IPS-18c (cell line): ENCODE measurements around the gene POLD2.
"Not testable (repeated sequence)": the region's sequence is repeated elsewhere in the genome, so short reads cannot be mapped to it uniquely, and the experiment has no call there.

ENCODE experiments used
- H3K4me3 ChIP-seq: 2 replicates; pipeline ENCODE4 v1.7.0; 2013; ENCODE audit warnings: low read depth, mild to moderate bottlenecking, low read length, moderate library complexity; ENCODE audit not compliant: insufficient read depth
- H3K9me3 ChIP-seq: one replicate; pipeline ENCODE4 v1.6.1; 2013; ENCODE audit warnings: mild to moderate bottlenecking, low read length, moderate library complexity; ENCODE audit not compliant: control insufficient read depth, insufficient read depth

Gene POLD2

DNA sequence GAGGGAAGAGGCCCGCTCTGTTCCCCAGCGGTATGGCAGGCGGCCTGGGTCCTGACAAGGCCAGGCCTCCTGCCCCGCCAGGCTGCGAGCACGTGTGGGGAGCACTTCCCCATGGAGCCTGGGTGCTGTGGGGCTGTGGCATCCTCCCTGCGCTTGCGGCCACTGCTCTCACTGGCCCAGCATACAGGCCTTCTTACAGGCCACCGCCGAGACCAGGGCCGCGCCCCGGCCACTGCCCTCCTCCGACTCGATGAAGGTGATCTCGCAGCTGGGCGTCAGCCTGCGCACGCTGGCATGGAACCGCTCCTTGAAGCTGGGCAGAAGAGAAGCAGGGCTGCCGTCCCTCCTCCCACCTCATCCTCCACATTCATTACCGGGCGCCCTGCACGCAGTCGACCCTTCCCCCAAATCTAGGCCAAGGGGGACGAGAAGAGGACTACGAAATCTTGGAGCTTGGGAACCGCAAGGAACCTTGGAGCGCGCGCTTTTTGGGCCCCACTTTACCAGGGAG is 21.7 kb upstream of the POLD2 start:
- Histone ChIP-seq H3K4me3 (no peak overlapping the region; the same call in 1 of the 2 replicates), H3K9me3 (peaks cover 5% of the 10 kb centered on the region)

DNA sequence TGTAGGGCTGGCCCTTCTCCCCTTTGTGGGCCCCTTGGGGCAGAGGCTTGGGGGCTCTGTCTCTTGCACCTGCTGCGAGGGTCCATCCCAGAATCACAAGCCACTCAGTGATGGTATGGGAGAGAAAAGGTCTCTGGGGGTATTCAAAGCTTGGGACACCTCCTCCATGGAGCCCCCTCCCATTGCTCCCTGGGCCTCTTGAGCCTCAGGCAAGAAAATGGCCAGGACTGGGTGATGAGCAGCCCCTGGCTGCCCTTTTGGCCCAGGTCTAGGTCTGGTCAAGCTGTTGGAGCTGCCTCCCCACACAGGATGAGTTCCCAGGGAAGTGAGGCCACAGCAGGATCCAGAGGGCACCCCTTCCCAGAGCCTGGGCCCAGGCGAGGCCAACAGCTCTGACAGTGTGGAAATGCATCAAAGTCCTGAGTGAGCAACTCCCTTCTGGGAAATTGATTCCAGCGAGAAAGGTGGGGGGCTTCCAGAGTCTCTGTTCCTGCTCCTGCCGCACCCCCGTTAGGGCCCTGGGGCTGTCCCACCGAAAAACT is 21.1 kb upstream of the POLD2 start:
- Histone ChIP-seq H3K9me3 (peaks cover 5% of the 10 kb centered on the region), H3K4me3 (no peak overlapping the region)

DNA sequence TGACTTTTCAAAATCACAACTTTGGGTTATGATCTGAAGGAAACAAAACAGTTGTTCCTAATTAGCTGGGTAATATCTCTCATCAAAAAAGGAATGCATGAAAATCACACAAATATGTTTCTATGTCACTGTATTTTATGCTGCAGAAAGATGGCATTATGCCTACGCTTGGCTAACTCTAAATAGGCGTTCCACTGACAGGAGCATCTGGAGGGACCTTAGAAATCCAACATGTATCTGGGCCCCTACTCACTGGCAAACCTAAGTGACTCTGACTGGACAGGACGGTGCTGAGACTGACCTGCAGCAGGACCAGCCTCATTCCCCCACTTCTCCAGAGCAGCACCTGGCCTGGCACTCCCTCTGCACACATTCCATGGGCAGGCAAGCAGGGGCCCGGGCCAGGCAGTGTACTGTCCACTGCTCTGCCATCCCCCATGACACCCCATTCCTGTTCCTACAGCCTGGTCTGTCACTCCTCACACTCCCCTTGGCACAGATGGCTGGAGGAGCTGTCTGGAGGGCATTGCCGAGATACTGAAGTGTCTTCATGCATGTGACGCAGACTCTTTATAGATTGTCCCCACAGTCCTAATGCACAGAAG is 20.4 kb upstream of the POLD2 start:
- peaks cover 5% of the 10 kb centered on the region for H3K9me3 ChIP-seq
- no peak overlapping the region for H3K4me3 ChIP-seq

DNA sequence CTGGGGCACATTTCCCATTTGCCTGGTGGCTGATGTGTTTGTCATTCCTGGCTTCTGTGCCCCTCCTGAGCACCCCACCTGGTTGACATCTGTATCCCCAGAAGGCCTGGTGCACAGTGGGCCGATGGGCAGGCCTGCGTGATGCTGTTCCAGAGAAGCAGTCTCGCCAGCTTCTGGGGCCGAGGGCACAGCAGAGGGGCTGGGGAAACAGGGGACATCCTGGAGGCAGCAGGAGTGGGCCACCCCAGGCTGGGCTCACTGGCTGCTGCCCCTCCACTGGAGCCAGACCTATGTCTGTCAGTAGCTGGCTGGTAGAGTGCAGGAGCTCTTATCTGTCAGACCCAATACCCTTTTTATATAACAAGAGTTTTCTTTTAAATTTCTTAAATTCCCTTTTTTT is 18.7 kb upstream of the POLD2 start:
- no peak overlapping the region for H3K4me3 ChIP-seq
- peaks cover 5% of the 10 kb centered on the region for H3K9me3 ChIP-seq

DNA sequence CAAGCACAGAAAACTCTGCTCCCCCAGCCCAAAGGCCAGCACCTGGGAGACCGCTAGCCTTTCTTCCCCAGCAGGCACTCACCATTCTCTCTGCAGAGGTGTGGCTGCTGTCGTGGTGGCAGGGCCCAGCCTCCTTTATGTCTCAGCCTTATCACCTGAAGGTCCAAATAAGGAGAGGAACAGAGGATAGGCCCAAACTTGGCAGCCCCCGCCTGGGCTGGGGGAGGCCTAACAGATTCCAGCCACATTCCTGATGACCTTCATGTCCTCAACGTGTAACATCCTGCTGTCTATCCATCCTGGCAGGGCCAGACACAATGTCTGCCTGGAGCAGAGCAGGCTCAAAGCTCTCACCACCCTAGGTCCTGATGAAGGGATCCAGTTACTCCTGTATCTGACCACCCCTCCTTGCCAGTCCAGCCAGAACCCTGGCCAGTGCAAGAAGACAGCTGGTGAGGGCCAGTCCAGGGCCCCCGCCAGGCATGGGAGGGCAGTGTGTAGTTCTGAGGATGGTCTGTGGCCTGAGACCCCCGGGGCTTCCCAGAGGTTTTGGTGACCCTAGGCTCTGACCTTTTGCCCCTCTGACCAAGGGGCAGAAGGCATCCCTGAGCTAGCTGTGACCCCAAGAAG is 18.0 kb upstream of the POLD2 start, which contains the start of gene MYL7:
Gene MYL7, minus strand, starts transcription at position 112 of the 630 bp plus-strand sequence. Its CDS starts 27 bp downstream, at position 85.
- H3K9me3 ChIP-seq = peaks cover 5% of the 10 kb centered on the region
- no peak within 1 kb of the TSS for H3K4me3 ChIP-seq

DNA sequence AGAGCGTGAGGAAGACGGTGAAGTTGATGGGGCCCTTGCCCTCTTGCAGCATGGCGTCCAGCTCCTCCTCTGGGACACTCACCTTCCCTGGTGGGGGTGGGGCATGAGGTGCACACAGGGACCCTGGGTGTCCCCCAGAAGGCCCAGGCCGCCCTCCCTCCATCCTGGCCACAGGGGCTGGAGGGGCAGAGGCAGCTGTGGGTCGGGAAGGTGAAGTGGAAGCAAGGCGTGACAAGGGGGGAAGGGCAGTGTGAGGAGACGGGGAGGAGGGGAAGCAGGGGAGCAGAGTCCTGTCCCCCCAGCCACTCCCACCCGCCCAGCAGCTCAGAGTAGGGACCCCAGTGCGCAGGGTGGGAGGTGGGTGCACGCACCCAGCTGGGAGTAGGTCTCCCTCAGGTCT is 17.0 kb upstream of the POLD2 start:
- no peak overlapping the region for H3K4me3 ChIP-seq
- peaks cover 5% of the 10 kb centered on the region for H3K9me3 ChIP-seq

DNA sequence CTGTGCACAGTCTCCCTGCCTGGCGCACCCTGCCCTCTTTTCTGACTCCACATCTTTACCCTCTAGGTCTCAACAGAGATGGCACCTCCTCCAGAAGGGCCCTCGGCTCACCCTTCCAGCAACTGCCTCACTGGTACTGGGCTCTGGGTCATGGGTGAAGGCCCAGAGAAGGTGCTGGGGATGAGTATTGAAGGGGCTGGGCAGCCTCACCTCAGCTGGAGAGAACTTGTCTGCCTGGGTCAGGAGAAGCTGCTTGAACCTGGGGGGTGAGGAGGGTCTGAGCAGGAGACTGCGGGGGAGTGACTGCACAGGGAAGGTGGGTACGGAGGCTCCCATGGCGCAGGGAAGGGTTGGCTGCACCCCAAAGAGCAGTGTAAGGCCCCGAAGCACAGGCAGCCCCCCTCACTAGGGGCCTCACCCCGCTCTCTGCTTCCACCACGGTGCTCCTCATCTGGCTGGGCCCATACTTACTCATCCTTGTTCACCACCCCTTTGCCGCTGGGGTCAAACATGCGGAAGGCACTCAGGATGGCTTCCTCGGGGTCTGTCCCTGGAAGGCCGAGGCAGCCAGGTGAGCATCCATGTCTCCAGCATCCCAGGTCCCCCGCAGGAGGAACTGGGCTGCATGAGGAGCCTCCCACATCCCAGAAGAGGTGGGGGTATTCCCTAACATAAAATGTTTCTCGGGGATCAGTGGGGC is 16.1 kb upstream of the POLD2 start:
- no peaks in the 10 kb centered on the region for H3K9me3 ChIP-seq
- no peak overlapping the region for H3K4me3 ChIP-seq

DNA sequence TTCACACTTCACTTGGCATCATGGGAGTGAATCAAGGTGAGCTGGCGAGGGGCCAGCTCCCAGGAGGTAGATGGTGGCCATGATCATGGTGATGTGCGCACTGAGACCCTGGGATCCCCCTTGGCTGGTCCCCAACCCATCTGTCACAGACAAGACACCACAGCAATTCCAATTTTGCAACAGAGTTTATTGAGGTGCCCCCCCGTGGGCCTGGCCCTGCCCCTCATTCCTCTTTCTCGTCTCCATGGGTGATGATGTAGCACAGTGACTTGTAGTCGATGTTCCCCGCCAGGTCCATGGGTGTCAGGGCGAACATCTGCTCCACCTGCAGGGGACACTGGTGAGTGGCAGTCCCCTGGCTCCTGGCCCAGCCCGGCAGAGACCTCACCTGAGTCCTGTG is 15.3 kb upstream of the POLD2 start:
- no peaks in the 10 kb centered on the region for H3K9me3 ChIP-seq
- H3K4me3 ChIP-seq = no peak overlapping the region

DNA sequence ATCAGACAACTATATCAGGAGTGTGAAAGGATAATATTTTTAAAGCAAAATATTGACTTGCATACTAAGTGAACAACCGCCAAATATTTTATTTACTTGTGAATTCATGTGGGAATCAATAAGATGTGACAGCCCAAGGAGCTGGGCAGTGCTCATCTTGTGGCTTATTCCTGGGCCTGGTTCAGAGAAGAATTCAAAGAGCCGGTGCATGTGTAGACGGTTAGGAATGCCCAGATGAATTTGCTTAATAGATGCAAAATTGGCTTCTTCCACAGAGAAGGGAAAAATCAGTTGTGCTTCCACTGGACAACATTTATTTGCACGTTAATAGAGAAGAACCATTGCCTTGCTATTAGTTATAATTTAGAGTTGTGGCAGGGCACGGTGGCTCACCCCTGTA is 13.4 kb upstream of the POLD2 start:
- Histone ChIP-seq H3K9me3 (no peaks in the 10 kb centered on the region), H3K4me3 (no peak overlapping the region)

DNA sequence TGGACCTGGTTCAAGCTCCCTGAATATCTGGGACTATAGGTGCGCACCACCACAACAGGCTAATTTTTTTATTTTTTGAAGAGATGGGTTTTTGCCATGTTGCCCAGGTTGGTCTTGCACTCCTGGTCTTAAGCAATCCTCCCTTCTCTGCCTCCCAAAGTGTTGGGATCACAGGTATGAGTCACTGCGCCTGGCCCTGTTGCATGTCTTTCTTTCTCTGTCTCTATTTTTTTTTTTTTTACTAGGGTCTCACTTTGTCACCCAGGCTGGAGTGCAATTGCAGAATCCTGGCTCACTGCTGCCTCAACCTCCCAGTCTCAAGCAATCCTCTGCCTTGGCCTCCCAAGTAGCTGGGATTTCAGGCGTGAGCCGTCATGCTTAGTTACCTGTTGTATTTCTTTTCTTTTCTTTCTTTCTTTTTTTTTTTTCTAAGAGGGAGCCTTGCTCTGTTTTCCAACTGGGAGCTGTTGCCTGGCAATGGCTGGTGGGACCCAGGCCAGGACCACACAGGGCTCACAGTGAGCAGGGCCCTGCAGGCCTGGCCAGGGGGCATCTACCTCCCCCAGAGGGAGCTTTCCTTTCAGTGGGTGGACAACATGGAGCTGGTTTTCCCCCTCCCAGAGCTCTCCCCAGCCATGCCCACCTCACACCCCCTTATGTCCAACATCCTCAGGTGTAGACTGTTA is 11.7 kb upstream of the POLD2 start:
- no peak overlapping the region for H3K4me3 ChIP-seq
- H3K9me3 ChIP-seq = no peaks in the 10 kb centered on the region

DNA sequence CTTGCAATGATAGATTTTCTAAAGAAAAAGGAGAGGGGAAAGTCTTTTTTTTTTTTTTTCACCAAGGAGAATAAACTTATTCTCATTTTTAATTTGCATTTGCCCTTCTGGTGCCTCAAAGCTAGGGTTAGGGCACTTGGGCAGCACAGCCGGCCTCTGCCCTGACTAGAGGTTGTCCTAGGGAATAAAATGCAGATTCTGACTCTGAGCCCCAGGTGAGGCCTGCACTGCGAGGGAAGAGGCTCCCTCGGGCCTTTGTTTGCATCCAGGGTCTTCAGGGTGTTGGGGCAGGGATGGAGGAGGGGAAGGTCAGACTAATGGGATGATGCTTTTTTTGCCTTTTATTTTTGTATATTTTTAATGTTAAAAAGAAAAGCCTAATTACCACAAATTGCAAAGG is 9.9 kb upstream of the POLD2 start:
- H3K4me3 ChIP-seq = no peak overlapping the region
- no peaks in the 10 kb centered on the region for H3K9me3 ChIP-seq

DNA sequence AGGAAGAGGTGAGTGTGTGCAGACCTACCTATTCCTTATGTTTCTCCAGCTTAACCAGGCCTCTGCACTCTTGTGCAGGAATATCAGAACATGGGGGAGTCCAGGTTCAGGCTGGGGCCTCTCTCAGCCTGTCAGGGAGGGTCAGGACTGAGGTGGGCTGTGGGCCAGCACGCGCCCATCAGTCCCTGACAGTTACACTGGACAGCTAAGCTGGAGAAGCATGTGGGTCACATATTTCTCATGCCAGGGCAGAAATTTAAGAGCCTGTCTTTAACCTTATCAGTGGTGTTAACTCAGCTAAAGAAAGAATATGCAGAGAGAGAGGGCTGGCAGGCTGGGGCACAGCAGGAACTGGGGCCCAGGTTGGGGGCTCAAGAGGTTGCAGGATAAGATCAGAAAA is 8.7 kb upstream of the POLD2 start:
- Histone ChIP-seq H3K4me3 (no peak overlapping the region), H3K9me3 (no peaks in the 10 kb centered on the region)

DNA sequence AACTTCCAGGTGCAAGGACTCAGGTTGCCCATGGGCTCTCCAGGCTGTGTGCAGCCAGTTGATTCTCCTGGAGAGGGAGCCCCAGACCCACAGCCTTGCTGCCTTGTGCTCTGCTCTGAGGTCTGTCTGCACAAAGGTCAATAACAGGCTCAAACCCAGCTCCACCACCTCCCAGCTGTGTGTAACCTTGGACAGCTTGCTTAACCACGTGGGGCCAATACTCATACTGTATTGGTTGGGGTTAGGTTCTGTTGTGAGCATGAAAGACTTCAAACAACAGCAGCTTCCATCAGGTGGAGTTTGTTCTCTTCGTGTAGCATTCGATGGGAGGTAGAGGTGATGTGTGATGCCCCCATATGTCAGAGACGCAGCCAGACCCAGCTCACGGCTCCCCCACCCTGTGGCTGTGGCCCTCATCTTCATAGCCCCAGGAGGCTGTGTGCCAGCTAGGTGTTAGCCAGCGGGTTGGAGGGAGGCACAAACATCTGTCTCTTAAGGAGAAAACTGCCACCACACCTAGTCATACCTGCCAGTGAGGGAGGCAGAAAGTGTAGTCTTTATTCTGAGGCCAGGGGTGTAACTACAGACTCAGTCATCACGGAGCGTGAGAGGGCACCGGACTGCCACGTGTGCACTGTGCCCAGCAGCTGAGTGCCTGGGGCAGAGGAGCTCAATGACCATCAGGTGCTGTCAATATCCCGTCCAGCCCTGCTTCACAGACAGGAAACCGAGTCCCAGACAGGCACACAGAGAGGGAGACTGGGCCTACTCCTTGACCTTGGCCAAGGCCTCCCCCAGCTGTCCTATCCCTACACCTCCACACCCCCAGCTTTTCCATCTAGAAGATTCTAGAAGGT is 8.1 kb upstream of the POLD2 start:
- Histone ChIP-seq H3K4me3 (no peak overlapping the region), H3K9me3 (no peaks in the 10 kb centered on the region)

DNA sequence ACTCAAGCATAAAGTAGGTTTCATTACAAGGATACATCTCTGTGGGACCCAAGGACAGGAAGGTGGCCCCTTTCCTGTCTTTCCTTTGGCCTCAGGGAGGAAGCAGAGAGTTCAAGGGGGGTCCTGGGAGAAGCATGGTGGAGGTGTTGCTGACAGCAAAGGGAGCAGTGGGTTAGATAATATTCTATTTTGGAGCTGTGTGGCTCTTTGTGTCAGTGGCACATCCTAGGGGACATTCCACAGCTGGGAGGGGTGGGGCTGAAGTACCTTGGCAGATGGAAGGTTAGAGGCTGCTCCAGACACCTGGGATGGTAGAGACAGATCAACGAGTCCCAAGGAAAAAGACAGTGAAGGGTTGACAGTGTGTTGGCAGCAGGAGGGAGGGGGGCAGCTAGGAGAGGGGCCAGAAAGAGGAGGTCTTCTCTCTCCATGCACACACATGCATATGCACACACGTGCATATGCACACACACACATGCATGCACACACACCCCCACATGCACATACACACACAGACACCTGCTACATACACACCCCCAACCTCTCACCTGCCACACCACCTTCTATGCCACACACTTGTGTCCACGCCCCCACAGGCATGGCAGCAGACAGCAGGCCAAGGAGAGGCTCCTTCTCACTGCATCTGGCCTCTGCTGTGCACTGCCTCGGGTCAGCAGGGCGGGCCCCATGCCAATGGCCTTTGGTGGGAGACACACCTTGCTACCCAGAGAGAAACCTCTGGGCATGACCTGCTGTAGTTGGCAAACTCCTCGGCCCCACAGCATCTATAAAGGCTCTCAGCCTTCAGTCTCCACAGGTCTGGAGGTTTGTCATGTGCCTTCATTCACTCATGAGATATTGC is 5.6 kb upstream of the POLD2 start:
- H3K9me3 ChIP-seq = no peaks in the 10 kb centered on the region
- H3K4me3 ChIP-seq = no peak overlapping the region

DNA sequence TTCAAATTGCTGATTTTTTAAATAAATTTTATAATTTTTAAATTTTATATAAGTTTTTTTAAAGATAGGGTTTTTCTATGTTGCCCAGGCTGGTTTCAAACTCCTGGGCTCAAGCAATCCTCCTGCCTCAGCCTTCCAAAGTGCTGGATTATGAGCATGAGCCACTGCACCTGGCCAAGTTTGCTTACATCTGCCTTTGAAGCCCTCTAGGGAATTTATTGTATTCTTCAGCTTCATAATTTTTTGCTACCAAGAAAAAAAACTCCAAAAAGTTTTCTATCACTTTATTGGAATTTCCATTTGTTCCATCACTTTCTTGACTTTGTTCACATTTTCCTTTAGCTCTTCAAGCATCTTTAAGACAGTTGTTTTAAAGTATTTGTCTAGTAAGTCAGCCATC is 3.8 kb upstream of the POLD2 start:
- no peak overlapping the region for H3K4me3 ChIP-seq
- H3K9me3 ChIP-seq = no peaks in the 10 kb centered on the region

DNA sequence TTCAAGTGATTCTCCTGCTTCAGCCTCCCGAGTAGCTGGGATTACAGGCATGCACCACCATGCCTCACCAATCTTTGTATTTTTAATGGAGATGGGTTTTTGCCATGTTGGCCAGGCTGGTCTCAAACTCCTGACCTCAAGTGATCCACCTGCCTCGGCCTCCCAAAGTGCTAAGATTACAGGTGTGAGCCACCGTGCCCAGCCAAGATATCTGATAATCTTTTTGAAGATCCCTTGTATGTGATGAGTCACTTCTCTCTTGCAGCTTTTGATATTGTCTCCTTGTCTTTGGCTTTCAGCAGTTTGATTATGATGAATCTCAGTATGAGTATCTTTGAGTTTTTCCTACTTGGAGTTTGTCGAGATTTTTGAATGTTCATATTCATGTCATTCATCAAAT is 3.2 kb upstream of the POLD2 start:
- H3K9me3 ChIP-seq, H3K4me3 ChIP-seq: not testable (repeated sequence)
